ENCODE measurements around the gene ATP4B.
"Not testable (repeated sequence)": the region's sequence is repeated elsewhere in the genome, so short reads cannot be mapped to it uniquely, and the experiment has no call there.

The ATP4B gene

GRCh38 chr13:113630804-113631203 is 27.2 kb downstream of the ATP4B start:
- no peak for TF ChIP-seq GATA1 (IDR thresholded peaks at IDR 0.05; ENCODE audit: low read depth, low read length)
- no peak for TF ChIP-seq POLR2A (IDR thresholded peaks at IDR 0.05; ENCODE audit: low read length)
- DNase-seq, result no peak

GRCh38 chr13:113630296-113630695 is 27.7 kb downstream of the ATP4B start:
- no peak for TF ChIP-seq GATA1 (IDR thresholded peaks at IDR 0.05; ENCODE audit: low read depth, low read length)
- TF ChIP-seq POLR2A (IDR thresholded peaks at IDR 0.05; ENCODE audit: low read length), result no peak
- no peak for DNase-seq

GRCh38 chr13:113629866-113630265 is 28.1 kb downstream of the ATP4B start:
- no peak for TF ChIP-seq POLR2A (IDR thresholded peaks at IDR 0.05; ENCODE audit: low read length)
- no peak for TF ChIP-seq GATA1 (IDR thresholded peaks at IDR 0.05; ENCODE audit: low read depth, low read length)
- no peak for DNase-seq

- TF ChIP-seq GATA1 (IDR thresholded peaks at IDR 0.05; ENCODE audit: low read depth, low read length) (no peak), POLR2A (IDR thresholded peaks at IDR 0.05; ENCODE audit: low read length) (no peak)
- DNase-seq, result no peak
These were observed 29.4 kb downstream of the ATP4B start for GRCh38 chr13:113628291-113629270.

GRCh38 chr13:113627136-113627535 is 30.9 kb downstream of the ATP4B start:
- DNase-seq, result no peak
- no peak for TF ChIP-seq POLR2A (IDR thresholded peaks at IDR 0.05; ENCODE audit: low read length)
- TF ChIP-seq GATA1 (IDR thresholded peaks at IDR 0.05; ENCODE audit: low read depth, low read length), result no peak

GRCh38 chr13:113625965-113626721 is 31.9 kb downstream of the ATP4B start:
- TF ChIP-seq GATA1 (IDR thresholded peaks at IDR 0.05; ENCODE audit: low read depth, low read length) (no peak), POLR2A (IDR thresholded peaks at IDR 0.05; ENCODE audit: low read length) (no peak)

GRCh38 chr13:113624640-113625304 is 33.2 kb downstream of the ATP4B start:
- DNase-seq, result not testable (repeated sequence)

More at GRCh38 chr13:113625965-113626721, 31.9 kb downstream of the ATP4B start:
- peak; percentile 20 to 22 for DNase-seq

GRCh38 chr13:113624235-113624587 is 33.8 kb downstream of the ATP4B start:
- TF ChIP-seq GATA1 (IDR thresholded peaks at IDR 0.05; ENCODE audit: low read depth, low read length) (no peak), POLR2A (IDR thresholded peaks at IDR 0.05; ENCODE audit: low read length) (no peak)
- DNase-seq, result peak in 1 of 2 experiments; percentile 40

GRCh38 chr13:113623491-113624234 is 34.3 kb downstream of the ATP4B start:
- TF ChIP-seq GATA1 (IDR thresholded peaks at IDR 0.05; ENCODE audit: low read depth, low read length), result no peak
- TF ChIP-seq POLR2A (IDR thresholded peaks at IDR 0.05; ENCODE audit: low read length), result no peak
- peak; percentile 44 to 59 for DNase-seq

GRCh38 chr13:113622791-113623490 is 35.1 kb downstream of the ATP4B start:
- TF ChIP-seq GATA1 (IDR thresholded peaks at IDR 0.05; ENCODE audit: low read depth, low read length) (no peak), POLR2A (IDR thresholded peaks at IDR 0.05; ENCODE audit: low read length) (no peak)
- peak in 1 of 2 experiments; percentile 22 for DNase-seq

GRCh38 chr13:113621986-113622550 is 35.9 kb downstream of the ATP4B start:
- DNase-seq, result not testable (repeated sequence)

- DNase-seq, result not testable (repeated sequence)
These were observed 36.5 kb downstream of the ATP4B start for GRCh38 chr13:113621498-113621897.

- TF ChIP-seq POLR2A (IDR thresholded peaks at IDR 0.05; ENCODE audit: low read length) (no peak), GATA1 (IDR thresholded peaks at IDR 0.05; ENCODE audit: low read depth, low read length) (no peak)
- DNase-seq, result no peak
These were observed 37.0 kb downstream of the ATP4B start for GRCh38 chr13:113621046-113621445.
